Measurements from ENCODE around the gene MVP. TPM values are rescaled to one million over a fixed set of nuclear protein-coding genes. Genes with fewer than 3 reads are reported as not detected.
"Not testable (repeated sequence)": the region's sequence is repeated elsewhere in the genome, so short reads cannot be mapped to it uniquely, and the experiment has no call there.

The MVP gene
- total RNA-seq, 1 donor from 2014 or later: 51.5 TPM

GRCh38 chr16:29857133-29857760 lies 37.0 kb downstream of the MVP start:
- intact Hi-C loops (cut with DNase I): no loop called here
- DNase-seq (ENCODE audit: missing footprints) (no peak), ATAC-seq (no peak)

- intact Hi-C loops (cut with DNase I): no loop called here
- ATAC-seq: no peak
- DNase-seq (ENCODE audit: missing footprints): no peak
Observed at GRCh38 chr16:29858149-29858849, 38.0 kb downstream of the MVP start.

- ATAC-seq (no peak), DNase-seq (ENCODE audit: missing footprints) (no peak)
- intact Hi-C loops (cut with DNase I): no loop called here
Observed at GRCh38 chr16:29858974-29859373, 38.7 kb downstream of the MVP start.

- DNase-seq (ENCODE audit: missing footprints) (no peak), ATAC-seq (peak; percentile 24)
- intact Hi-C loops (cut with DNase I): loop anchor here (10.0 kb wide), 1 partner anchor 145 kb away; no protein-coding TSS in a partner anchor
Observed at GRCh38 chr16:29860218-29860617, 40.0 kb downstream of the MVP start.

- DNase-seq (ENCODE audit: missing footprints) (no peak), ATAC-seq (no peak)
- intact Hi-C loops (cut with DNase I): loop anchor here (10.0 kb wide), 1 partner anchor 142 kb away; no protein-coding TSS in a partner anchor
Observed at GRCh38 chr16:29862383-29862883, 42.2 kb downstream of the MVP start.

GRCh38 chr16:29862884-29863668 lies 42.8 kb downstream of the MVP start, which contains the start of gene CDIPT:
Gene CDIPT, minus strand, starts transcription at chr16:29863226. Its CDS starts 369 bp downstream, at chr16:29862857.
- intact Hi-C loops (cut with DNase I): loop anchor here (1.0 to 10.0 kb wide), 2 partner anchors 73 to 142 kb away; partner anchors contain the start of gene KIF22
- ATAC-seq (peak; percentile 98), DNase-seq (ENCODE audit: missing footprints) (peak; percentile 97)

GRCh38 chr16:29863669-29863984 lies 43.4 kb downstream of the MVP start:
- DNase-seq (ENCODE audit: missing footprints): no peak
- ATAC-seq: no peak
- intact Hi-C loops (cut with DNase I): loop anchor here (1.0 to 10.0 kb wide), 2 partner anchors 73 to 141 kb away; partner anchors contain the start of gene KIF22

- intact Hi-C loops (cut with DNase I): loop anchor here (10.0 kb wide), 1 partner anchor 141 kb away; no protein-coding TSS in a partner anchor
- no peak for DNase-seq (ENCODE audit: missing footprints)
- ATAC-seq: no peak
Observed at GRCh38 chr16:29864205-29864604, 43.9 kb downstream of the MVP start.

GRCh38 chr16:29868396-29869009 lies 48.2 kb downstream of the MVP start:
- ATAC-seq (no peak), DNase-seq (ENCODE audit: missing footprints) (no peak)
- intact Hi-C loops (cut with DNase I): loop anchor here (10.0 kb wide), 1 partner anchor 136 kb away; no protein-coding TSS in a partner anchor

- intact Hi-C loops (cut with DNase I): loop anchor here (10.0 kb wide), 1 partner anchor 136 kb away; no protein-coding TSS in a partner anchor
- not testable (repeated sequence) for ATAC-seq
Observed at GRCh38 chr16:29869067-29869466, 48.8 kb downstream of the MVP start.

GRCh38 chr16:29871822-29872546 lies 51.7 kb downstream of the MVP start:
- DNase-seq (ENCODE audit: missing footprints): no peak
- no peak for ATAC-seq
- intact Hi-C loops (cut with DNase I): no loop called here

More at GRCh38 chr16:29869067-29869466, 48.8 kb downstream of the MVP start:
- DNase-seq (ENCODE audit: missing footprints): not testable (repeated sequence)

GRCh38 chr16:29873319-29873718 lies 53.1 kb downstream of the MVP start:
- DNase-seq (ENCODE audit: missing footprints) (no peak), ATAC-seq (no peak)
- intact Hi-C loops (cut with DNase I): no loop called here

- intact Hi-C loops (cut with DNase I): no loop called here
- ATAC-seq (no peak), DNase-seq (ENCODE audit: missing footprints) (no peak)
Observed at GRCh38 chr16:29875206-29875605, 54.9 kb downstream of the MVP start.

- ATAC-seq (no peak), DNase-seq (ENCODE audit: missing footprints) (no peak)
- intact Hi-C loops (cut with DNase I): no loop called here
Observed at GRCh38 chr16:29876217-29876593, 55.9 kb downstream of the MVP start.

GRCh38 chr16:29876594-29877249 lies 56.5 kb downstream of the MVP start:
- ATAC-seq (no peak), DNase-seq (ENCODE audit: missing footprints) (no peak)
- intact Hi-C loops (cut with DNase I): no loop called here

GRCh38 chr16:29877266-29877961 lies 57.2 kb downstream of the MVP start:
- DNase-seq (ENCODE audit: missing footprints) (no peak), ATAC-seq (no peak)
- intact Hi-C loops (cut with DNase I): no loop called here

- DNase-seq (ENCODE audit: missing footprints): no peak
- no peak for ATAC-seq
- intact Hi-C loops (cut with DNase I): no loop called here
Observed at GRCh38 chr16:29878172-29878571, 57.9 kb downstream of the MVP start.
